Kidney epithelial cell (primary cell): ENCODE data around the gene GOT2. TPM values are rescaled to one million over a fixed set of nuclear protein-coding genes. Genes with fewer than 3 reads are reported as not detected.
A peak's percentile ranks its signal among the peaks of the same experiment; 100 is the strongest.

Source experiments
- DNase-seq: peaks from one replicate; pipeline ENCODE4 v3.0.0-alpha.2; 2010; ENCODE audit warnings: low read depth
- H3K27me3 ChIP-seq: 2 replicates; pipeline ENCODE4 v1.6.0; 2011; ENCODE audit warnings: low read length; ENCODE audit not compliant: control insufficient read depth, insufficient read depth
- H3K36me3 ChIP-seq: 2 replicates; pipeline ENCODE4 v1.5.1; 2011; ENCODE audit warnings: low read length; ENCODE audit not compliant: control insufficient read depth, insufficient read depth
- H3K4me3 ChIP-seq: 2 replicates; pipeline ENCODE4 v1.5.1; 2011; ENCODE audit warnings: low read depth, mild to moderate bottlenecking, control low read depth, low read length
- total RNA-seq: library from RNA; depleted of rRNA; stranded (reverse); fragments of >200 nt; gene quantifications from 2 replicates; pipeline ENCODE4 v1.2.3, GENCODE V29; 2015
- TF ChIP-seq, protein P1 (sequence below): IDR thresholded peaks from 2 replicates; pipeline ENCODE4 v1.5.1; 2011; ENCODE audit warnings: mild to moderate bottlenecking, moderate library complexity, low read length, control low read depth, inconsistent platforms; ENCODE audit not compliant: insufficient read depth, poor library complexity, severe bottlenecking

The GOT2 gene
- total RNA-seq, 1 donor from 2014 or later, result 114 TPM

DNA sequence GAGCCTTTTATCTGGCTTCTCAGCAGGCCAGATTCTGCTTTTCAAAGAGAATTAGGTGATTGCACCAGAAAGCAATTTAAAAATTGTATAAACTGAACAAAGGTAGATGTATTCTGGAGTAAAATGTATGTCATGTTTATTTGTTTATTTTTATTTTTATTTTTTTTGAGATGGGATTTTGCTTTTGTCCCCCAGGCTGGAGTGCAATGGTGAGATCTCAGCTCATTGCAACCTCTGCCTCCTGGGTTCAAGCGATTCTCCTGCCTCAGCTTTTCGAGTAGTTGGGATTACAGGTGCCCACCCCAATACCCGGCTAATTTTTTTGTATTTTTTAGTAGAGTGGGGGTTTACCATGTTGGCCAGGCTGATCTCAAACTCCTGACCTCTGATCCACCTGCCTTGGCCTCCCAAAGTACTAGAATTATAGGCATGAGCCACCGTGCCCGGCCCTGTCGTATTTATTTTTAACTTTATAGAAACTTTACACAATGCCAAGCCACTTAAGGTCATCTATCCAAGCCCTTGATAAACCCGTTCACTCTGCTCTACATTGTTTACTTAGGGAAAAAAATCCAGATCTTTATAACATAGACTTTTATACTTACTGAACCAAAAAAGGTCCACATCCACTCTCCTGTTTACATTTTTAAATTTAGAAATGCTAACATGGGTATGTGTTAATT is 22.7 kb upstream of the GOT2 start:
- H3K4me3 ChIP-seq, result no peak overlapping the region
- no peaks in the 10 kb centered on the region for H3K36me3 ChIP-seq
- TF ChIP-seq, protein P1, sequence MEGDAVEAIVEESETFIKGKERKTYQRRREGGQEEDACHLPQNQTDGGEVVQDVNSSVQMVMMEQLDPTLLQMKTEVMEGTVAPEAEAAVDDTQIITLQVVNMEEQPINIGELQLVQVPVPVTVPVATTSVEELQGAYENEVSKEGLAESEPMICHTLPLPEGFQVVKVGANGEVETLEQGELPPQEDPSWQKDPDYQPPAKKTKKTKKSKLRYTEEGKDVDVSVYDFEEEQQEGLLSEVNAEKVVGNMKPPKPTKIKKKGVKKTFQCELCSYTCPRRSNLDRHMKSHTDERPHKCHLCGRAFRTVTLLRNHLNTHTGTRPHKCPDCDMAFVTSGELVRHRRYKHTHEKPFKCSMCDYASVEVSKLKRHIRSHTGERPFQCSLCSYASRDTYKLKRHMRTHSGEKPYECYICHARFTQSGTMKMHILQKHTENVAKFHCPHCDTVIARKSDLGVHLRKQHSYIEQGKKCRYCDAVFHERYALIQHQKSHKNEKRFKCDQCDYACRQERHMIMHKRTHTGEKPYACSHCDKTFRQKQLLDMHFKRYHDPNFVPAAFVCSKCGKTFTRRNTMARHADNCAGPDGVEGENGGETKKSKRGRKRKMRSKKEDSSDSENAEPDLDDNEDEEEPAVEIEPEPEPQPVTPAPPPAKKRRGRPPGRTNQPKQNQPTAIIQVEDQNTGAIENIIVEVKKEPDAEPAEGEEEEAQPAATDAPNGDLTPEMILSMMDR, result no peak
- DNase-seq, result no peak
- no peaks in the 10 kb centered on the region for H3K27me3 ChIP-seq

DNA sequence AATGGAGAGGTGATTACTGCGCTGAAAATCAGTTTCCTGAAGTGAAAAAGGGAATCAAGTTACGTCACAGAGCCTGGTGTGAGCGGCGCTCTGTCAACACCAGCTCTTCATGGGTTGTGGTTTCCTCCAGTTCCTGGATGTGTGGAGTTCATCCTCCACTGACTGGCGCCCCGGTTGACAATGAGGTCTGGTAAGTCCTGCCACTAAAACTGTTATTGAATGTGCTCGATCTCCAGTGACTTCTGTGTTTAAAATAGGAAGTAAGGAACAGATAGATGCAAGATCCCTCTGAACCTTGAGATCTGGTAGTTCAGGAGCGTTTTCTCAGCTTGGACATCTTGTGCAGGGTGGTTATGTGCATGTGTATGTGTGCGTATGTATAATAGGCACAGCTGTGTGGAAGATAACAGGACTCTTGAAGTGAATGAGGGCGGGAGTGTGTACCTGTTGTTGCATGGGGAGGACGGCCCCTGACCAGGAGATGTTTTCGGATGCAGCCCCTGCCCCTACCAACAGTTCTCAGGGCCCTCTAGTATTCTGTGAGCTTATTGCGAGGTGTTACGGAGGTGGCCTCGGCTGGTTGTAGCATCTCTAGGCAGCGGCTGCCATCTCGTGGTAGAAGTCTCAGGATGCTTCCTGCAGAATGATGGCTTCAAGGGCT is 22.0 kb upstream of the GOT2 start:
- DNase-seq, result peak; percentile 29
- Histone ChIP-seq H3K27me3 (no peaks in the 10 kb centered on the region), H3K4me3 (no peak overlapping the region), H3K36me3 (no peaks in the 10 kb centered on the region)
- TF ChIP-seq, protein P1, result peak; percentile 84

DNA sequence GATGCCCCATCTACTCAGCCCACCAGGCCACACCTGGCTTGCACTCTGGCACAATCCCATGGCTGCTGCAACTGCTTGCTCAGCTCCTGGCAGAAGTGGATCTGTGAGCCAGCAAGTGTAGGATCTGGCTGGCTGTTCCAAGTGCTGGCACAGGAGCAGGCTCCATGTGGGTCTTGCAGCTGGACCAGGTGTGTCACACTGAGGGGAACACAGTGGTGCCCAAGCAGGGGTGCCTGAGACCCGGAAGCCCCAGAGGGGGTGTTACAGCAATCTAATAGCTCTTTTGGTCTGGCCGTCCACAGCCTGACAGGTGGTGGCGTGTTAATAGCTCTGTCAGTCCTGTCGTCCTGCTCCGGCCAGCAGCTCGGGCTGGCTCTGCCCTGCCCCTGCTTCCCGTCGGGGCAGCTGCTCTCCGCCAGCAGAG is 19.6 kb upstream of the GOT2 start:
- no peaks in the 10 kb centered on the region for H3K27me3 ChIP-seq
- TF ChIP-seq, protein P1, result no peak
- no peak overlapping the region for H3K4me3 ChIP-seq
- H3K36me3 ChIP-seq, result no peaks in the 10 kb centered on the region
- DNase-seq, result no peak

DNA sequence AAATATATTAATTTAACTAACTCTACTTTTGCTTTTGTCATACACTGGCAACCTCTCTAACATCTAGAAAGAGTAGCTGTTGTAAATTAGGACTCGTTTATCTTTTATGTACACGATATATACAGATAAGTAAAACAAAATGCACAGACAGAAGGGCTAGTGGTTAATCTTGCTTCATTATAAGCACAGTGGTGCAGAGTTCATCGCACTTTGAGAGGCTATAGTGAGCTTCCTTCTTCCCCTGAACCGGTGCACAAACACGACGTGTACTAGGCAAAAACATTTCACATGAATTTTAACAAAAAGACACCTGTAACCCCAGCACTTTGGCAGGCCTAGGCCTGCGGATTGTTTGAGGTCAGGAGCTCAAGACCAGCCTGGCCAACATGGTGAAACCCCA is 10.4 kb upstream of the GOT2 start:
- H3K27me3 ChIP-seq, result no peaks in the 10 kb centered on the region
- DNase-seq, result no peak
- TF ChIP-seq, protein P1, result no peak
- no peaks in the 10 kb centered on the region for H3K36me3 ChIP-seq
- H3K4me3 ChIP-seq, result no peak overlapping the region

DNA sequence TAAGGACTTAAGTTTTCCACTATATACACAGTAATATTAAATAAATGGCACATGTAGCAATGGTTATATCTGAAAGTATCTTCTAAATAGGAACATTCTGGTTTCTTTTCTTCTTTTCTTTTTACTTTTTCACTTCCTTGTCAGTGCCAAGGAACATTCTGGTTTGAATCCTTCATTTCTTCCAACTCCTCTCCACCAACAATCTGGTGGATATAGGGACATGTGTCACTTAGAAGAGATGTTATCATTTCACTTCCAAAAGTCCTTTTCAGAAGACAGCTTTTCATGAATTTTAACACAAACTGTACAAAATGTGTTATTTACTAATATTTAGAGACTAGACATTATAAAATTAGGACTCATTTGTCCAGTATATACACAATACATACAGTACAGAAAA is 7.9 kb upstream of the GOT2 start:
- Histone ChIP-seq H3K36me3 (no peaks in the 10 kb centered on the region), H3K27me3 (no peaks in the 10 kb centered on the region), H3K4me3 (no peak overlapping the region)
- DNase-seq, result no peak
- TF ChIP-seq, protein P1, result no peak
